HG02763 (cell line): ENCODE results near the gene C12orf50.
"Not testable (repeated sequence)": the region's sequence is repeated elsewhere in the genome, so short reads cannot be mapped to it uniquely, and the experiment has no call there.

ENCODE experiments used
- ATAC-seq: cut with Tn5 transposase; IDR thresholded peaks from one replicate; pipeline ENCODE4 v1.9.1; 2021; ENCODE audit warnings: mild to moderate bottlenecking, moderate library complexity; ENCODE audit not compliant: unreplicated experiment

Gene C12orf50

DNA sequence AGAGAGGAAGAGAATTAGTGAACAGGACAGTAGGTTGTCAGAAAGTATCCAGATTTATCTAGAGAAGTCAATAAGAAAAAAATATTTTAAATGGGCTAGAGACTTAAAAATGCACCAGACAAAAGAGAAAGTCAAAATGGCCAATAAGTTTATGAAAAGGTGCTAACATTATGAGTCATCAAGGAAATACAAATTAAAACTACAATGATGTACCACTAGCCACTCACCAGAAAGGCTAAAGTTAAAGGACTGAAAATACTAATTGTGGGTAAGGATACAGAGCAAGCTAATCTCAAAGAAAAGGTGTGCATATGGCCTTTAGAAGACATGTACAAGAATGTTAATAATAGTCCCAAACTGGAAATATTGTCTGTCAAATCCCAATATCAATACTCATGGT lies 37.7 kb downstream of the C12orf50 start:
- ATAC-seq, result no peak

DNA sequence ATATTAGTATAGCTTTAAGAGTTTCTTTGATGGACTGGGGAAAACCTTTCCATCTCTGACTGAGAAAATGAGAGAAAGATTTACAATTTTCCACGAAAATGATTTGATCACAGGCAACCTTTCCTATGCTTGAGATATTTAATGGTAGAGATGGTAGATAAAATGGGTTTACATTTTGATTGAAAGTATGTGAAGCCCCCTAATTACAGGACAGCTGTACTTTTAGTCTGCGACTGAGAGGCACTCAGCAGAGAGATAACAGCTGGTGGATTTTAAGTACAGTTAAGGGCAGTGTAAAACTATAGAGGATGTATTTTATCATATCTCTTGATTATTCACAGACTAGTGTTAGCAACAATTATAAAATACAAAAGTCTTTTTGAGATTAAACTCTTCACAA lies 40.7 kb downstream of the C12orf50 start:
- ATAC-seq, result no peak

DNA sequence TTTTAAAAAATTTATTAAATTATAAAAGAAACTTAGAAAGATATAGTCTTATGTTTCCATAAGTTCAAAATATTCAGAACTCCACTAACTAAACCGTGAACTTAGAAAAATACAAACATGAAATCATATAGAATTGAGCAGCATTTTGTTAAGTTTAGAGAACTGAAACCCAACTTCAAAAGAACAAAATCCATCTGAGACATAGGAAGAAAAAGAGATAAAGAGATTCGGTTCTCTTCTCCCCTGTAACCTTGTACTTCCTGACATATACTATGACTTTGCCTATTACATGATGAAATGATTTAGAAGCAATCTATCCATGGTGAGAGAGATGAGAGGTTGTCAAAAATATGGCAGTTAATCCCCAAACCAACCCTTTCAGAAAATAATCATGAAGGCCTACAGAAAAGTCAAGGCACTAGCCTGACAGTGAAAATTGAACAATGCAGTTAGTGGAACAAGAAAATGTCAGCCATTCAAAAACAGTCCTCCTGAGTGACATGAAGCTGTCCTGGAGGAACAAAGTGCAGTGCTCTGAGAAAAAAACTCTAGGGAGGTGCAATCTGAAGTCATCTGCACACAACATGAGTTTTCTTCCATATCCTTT lies 44.0 kb downstream of the C12orf50 start:
- ATAC-seq, result no peak

DNA sequence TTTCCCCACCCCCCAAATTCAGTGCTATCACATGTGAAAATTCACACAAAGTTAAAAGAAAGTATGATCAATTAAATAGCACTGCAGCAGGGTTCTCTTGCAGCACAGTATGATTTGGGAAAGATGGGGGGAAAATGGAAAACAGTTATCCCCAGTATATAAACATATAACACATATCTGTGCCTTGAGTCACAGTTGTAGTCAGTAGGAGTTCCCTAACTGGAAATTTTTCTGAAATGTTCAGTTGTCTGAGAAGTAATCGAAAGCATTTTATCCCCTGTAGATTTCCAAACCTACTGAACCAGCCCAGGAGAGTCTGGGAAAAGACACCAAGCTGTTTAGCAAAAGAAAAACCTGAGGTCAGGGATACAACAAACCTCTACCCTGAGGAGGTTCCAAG lies 47.0 kb downstream of the C12orf50 start:
- no peak for ATAC-seq

DNA sequence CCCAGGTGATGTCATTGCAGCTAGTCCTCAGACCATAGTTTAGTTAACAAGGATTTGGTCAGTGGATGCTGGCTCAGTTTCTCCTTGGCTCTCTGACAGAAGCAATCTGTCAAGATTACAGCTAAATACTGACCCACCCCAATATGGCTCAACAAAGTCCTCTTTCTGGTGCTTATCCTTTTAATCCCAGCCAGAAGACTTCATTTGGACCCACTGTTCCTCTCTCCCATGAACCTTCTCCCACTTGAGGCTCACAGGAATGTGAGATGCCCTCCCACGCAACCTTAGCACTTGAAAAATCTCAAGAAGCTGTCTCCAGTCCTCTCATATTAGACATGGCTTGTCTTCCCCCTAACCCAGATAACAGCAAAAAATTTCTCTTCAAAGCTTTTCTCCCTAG lies 47.7 kb downstream of the C12orf50 start:
- no peak for ATAC-seq

DNA sequence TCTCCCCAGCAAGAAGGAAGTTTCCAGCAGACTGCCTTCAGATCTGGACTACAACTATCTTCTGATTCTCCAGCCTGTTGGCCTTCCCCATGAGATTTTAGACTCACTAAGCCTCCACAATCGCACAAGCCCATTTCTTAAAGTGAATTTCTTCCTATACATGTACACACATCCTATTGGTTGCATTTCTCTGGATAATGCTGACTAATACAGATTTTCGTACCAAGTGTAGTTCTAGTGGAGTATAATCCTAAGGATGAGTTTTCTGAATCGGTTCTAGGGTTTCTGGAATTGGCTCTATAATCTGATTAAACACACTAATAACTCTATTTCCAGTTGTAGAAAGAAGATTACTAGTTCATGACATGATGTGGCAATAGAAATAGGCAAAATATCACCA lies 53.3 kb downstream of the C12orf50 start:
- ATAC-seq, result no peak

DNA sequence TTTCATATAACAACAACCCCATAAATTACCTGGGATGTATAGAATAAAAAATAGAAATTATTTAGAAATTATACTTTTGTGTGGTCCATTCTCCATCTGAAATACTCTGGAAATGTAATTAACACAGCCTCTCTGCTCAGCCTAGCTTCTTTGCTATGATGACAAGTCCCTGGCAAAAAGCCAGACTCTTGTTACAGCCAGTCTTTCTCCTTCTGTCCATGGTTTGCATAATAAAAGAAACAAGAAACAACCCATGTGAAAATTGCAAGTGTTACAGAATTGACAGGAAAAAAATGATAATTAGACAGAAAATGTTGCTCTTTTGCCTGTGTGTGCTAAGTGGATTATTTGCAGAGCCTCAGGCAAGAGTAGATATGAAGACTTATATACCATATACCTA lies 61.3 kb downstream of the C12orf50 start:
- no peak for ATAC-seq

DNA sequence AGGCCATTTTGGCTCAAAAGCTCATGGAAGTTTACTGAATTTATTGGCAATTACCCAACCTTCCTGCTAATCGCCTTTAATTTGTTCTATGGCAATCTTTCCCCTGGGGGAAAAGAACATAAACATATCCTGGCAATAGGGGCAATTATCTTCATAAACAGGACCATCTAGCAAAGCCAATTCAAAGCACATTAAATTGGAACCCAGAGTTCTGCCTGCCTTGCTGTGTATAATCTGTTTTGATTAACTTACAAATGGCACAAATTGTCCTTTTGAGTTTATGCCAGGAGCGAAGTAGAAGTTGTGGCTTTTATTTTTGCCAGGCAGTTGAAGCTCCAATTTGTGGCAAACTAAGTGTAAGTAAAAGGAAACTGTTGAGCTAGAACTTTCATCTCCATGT lies 68.6 kb downstream of the C12orf50 start:
- ATAC-seq, result no peak

DNA sequence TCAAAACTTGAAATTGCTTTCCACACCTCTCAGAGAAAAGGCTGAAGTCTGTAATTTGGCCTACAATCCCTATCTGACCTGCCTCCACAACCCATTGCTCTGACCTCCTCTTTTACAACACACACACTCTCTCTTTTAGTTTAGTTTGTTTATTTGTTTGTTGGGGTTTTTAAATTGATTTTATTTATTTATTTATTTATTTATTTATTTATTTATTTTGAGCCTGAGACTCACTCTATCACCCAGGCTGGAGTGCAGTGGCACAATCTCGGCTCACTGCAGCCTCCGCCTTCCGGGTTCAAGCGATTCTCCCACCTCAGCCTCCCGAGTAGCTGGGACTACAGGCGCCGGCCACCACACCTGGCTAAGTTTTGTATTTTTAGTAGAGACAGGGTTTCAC lies 75.2 kb downstream of the C12orf50 start:
- not testable (repeated sequence) for ATAC-seq

DNA sequence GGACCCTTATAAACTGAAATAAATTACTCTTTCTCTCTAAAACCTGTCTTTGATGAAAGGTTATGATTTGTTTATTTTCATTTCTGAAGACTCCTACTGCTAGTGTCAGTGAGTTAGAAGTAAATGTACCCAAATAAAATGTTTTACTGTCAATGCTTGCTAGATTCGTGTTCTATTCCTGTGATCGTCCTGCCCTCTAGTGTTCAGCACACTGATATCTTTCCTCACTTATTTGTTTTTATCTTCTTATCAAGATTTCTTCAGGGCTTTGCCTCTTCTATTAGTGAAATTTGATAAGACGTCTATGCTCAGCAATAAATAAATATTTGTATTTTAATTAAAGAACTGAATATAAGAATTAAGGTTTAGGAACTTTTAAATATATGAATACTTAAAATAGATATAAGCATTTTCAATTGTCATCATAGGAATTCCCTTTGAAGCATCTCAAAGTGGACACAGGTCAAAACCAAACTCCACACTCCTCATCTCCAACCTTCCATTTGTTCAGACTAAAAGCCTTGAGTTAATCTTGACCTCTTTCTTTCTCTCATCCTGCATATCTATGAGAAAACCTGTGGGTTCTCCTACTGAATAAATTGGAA lies 75.8 kb downstream of the C12orf50 start:
- ATAC-seq, result no peak

DNA sequence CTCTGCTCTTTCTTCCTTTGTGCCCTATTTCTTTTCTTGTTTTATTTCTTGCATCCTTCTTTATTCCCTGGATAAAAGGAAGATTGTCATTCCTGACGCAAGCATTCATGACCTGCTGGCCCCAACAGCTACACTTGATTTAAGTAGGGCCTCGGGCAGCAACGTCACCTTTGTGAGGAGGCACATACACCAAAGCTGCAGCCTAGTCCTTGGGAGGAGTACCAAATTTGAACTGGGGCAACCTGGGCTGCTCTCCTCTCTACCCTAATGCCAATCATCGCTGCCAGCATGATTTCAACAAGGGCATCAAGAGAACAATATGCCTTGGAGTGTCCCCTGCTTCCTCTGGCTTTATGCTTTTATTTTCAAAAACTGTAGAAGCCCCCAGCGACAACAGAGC lies 76.4 kb downstream of the C12orf50 start:
- ATAC-seq, result no peak

DNA sequence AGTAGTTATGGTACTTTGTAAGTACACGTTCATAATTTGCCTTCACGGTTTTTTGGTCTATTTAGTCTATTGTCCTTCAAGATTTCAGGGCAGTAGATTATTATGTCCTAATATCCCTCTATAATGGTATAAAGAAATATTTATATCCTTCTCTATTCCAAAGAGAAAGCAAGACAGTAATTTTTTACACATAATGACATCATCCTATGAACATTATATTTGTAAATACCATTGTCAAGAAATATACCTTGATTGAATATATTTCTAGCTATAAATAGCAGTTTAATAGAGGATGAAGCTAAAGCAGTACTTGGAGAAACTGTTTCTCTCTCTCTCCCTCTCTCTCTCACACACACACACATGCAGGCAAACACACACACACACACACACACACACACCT lies 77.0 kb downstream of the C12orf50 start:
- ATAC-seq, result no peak

DNA sequence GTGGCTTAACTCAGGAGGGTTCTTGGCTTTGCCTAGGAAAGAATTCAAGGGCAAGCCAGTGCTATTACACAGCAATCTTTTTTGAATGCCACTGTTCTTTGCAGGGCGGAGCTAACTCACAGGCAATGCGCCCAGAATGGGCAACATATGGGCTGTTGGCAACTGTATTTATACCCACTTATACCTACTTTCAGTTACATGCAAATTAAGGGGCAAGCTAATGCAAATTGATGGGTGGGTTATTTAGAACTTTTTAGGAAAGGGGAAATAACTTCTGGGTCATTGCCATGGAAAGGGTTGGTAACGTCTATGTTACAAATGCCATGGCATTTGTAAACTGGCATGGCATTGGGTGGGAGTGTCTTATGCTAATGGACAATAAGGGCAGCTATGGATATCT lies 85.4 kb downstream of the C12orf50 start:
- no peak for ATAC-seq

DNA sequence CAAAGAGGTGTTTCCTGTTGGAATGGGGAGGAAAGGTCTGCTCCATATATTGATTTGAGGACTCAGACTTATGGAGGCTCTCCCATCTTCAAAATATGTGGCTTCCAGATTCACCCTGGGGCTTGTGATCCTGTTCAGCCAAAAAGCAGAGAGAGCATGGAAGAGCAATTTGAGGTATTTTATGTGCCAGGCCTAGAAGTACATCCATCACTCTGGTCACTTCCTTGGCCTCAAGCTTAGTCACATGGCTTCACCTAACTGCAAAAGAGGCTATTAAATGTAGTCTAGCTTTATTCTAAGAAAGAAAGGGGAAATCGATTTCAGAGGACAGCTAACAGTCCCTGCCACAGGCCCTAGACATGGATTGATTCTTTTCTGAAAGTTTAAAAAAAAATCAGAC lies 86.2 kb downstream of the C12orf50 start:
- no peak for ATAC-seq

DNA sequence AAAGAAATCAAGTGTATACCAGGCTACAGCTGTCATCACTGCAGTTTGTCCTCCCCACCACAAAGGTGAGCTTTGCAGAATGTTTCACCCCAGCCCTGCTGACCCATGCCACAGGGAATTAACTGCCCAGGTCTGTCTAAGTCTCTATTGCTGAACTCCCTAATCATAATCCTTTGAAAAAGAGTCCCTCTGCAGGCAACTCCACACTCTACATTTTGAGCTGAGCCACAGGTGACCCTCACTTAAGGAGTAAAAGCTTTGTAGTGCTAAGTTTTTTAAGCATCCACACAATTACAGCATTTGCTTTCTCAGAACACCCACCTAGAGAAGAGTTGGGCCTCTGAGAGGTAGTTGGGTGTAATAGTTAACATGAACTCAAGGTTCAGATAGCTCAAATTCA lies 90.0 kb downstream of the C12orf50 start:
- ATAC-seq, result no peak

DNA sequence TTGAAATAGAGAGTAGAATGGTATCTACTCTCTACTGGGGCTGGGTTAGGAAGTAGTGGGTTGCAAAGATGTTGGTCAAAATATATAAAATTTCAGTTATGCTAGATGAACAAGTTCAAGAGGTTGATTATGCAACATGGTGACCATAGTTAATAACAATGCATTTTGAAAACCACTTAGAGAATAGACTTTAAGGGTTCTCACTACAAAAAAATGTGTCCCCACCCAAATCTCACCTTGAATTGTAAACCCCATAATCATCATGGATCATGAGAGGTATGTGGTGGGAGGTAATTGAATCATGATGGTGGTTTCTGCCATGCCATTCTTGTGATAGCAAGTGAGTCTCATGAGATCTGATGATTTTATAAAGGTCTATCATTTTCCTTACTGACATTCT lies 94.0 kb downstream of the C12orf50 start:
- no peak for ATAC-seq

DNA sequence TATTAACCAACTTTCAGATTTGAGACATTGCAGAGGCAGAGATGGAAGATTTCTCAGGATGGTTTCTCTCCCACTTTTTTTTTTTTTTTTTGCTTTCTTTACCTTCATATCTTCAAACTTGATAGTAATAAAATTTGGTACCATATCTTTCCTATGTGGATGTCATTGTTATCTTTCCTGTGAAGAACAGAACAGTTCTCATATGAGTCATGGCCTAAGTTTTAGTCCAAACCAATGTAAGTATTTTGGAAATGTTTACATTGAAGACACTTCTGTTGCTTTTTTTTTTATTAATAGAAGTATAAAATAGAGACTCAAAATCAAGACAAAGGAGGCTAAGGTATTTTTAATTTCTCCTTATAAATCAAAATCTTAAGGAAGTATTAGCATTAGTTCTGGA lies 95.2 kb downstream of the C12orf50 start:
- no peak for ATAC-seq

DNA sequence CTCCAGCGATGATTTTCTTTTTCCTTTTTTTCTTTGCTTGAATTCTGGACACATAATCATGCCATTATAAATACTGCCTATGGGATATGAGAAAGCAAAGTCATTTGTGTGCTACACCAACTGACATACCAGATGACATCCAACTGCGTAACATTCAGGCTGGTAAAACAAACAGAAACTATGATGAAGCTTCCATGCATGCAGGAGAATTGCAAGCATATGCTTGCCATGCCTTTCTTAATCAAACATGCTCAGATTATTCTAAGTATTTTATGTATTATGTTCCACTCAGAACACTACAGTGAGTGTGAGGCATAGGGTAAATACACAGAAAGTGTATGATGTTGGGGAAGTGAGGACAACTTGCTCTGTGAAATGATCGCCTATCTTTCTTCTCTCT lies 97.4 kb downstream of the C12orf50 start:
- ATAC-seq, result no peak

DNA sequence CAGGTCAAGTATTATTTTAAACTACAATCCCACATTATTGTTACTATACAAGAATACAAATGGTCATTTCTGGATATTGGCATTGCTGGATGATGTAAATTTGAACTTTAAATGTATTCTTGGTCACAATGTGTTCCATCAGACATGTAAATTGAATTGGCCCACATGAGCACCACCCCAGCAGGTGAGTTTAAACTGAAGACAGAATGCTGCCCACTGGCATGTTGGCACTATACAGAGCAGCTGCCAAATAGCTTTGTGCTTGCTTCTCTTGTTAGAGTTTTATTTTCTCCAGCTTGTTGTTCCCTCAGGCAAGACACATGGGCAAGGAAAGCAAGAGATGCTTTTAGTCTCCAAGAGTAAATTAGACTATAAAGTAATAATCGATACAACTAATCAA lies 98.6 kb downstream of the C12orf50 start:
- ATAC-seq, result no peak
